Activated T-helper 1 cell treated with anti-CD3 and anti-CD28 coated beads, Interleukin-12 subunit alpha, Interleukin-12 subunit beta, Interleukin-2, Interleukin-4 antibody, amounts not matched to agents 30 ng/mL and 10 ng/mL and 1 ng/mL, durations not matched to agents 14 hours and 24 hours and 36 hours (primary cell): ENCODE measurements around the gene KCNN1. TPM values are rescaled to one million over a fixed set of nuclear protein-coding genes. Genes with fewer than 3 reads are reported as not detected.

Experiments
- DNase-seq: peaks from one replicate; pipeline ENCODE4 v3.0.0; 2021; ENCODE audit warnings: low spot score
- H3K27ac Mint-ChIP-seq: one replicate; pipeline ENCODE4 v1.8.0; 2021; ENCODE audit warnings: mild to moderate bottlenecking, mixed read lengths
- H3K27me3 Mint-ChIP-seq: one replicate; pipeline ENCODE4 v1.8.0; 2022; ENCODE audit warnings: mild to moderate bottlenecking, moderate library complexity, mixed read lengths; ENCODE audit not compliant: insufficient read depth
- H3K36me3 Mint-ChIP-seq: one replicate; pipeline ENCODE4 v1.8.0; 2021; ENCODE audit warnings: low read depth, mixed read lengths
- H3K4me1 Mint-ChIP-seq: one replicate; pipeline ENCODE4 v1.8.0; 2021; ENCODE audit warnings: low read depth, mixed read lengths
- H3K4me3 Mint-ChIP-seq: one replicate; pipeline ENCODE4 v1.8.0; 2021; ENCODE audit warnings: mild to moderate bottlenecking, moderate library complexity, mixed read lengths
- H3K9me3 Mint-ChIP-seq: one replicate; pipeline ENCODE4 v1.8.0; 2021; ENCODE audit warnings: mixed read lengths
- intact Hi-C: fragments of 100-400 bp; cut with micrococcal nuclease; formaldehyde crosslinking; loops from one replicate; pipeline ENCODE4 v1.15.1; 2024
- total RNA-seq: library from RNA; stranded (reverse); gene quantifications from 2 replicates; pipeline ENCODE4 v1.2.3, GENCODE V29; 2022

Gene KCNN1
- total RNA-seq, 1 donor from 2014 or later: not detected

DNA sequence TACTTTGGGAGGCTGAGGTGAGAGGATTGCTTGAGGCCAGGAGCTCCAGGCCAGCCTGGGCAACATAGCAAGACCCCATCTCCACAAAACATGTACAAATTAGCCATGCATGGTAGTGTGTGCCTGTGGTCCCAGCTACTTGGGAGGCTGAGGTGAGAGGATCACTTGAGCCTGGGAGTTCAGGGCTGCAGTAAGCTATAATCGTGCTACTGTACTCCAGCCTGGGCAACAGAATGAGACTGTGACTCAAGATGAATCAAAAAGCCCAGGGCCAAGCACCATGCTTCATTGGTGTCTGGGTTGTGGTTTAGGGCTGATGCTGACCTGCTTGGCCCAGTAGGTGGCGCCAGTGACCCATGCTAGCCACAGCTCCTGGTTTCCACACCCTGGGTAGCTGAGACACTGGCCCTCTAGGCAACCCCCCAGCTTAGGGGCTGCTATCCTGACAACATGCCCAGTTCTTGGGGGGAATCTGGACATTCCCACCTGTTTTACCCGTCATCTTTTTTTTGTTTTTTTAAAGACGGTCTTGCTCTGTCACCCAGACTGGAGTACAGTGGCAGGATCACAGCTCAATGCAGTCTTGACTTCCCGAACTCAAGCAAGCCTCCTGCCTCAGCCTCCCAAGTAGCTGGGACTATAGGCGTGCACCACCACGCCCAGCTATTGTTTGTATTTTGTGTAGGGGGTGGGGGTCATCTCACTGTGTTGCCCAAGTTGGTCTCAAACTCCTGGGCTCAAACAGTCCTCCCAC, 28.6 kb upstream of the KCNN1 start:
- peak; percentile 71 for DNase-seq
- peaks cover 5% of the 10 kb centered on the region for H3K36me3 Mint-ChIP-seq
- no peaks in the 10 kb centered on the region for H3K9me3 Mint-ChIP-seq
- H3K4me1 Mint-ChIP-seq: peaks cover 8% of the 10 kb centered on the region
- no peak overlapping the region for H3K27ac Mint-ChIP-seq
- H3K4me3 Mint-ChIP-seq: no peak overlapping the region
- peaks cover 2% of the 10 kb centered on the region for H3K27me3 Mint-ChIP-seq
- intact Hi-C loops: loop anchor here (1.0 kb wide), 3 partner anchors 9 to 120 kb away; no protein-coding TSS in a partner anchor

- H3K4me3 Mint-ChIP-seq: no peak overlapping the region
- DNase-seq: no peak
- peaks cover 2% of the 10 kb centered on the region for H3K27me3 Mint-ChIP-seq
- peaks cover 15% of the 10 kb centered on the region for H3K4me1 Mint-ChIP-seq
- intact Hi-C loops: loop anchor here (10.0 kb wide), 1 partner anchor 213 kb away; the partner anchor contains the start of gene PIK3R2
- no peak overlapping the region for H3K27ac Mint-ChIP-seq
- H3K9me3 Mint-ChIP-seq: no peaks in the 10 kb centered on the region
- H3K36me3 Mint-ChIP-seq: peaks cover 7% of the 10 kb centered on the region
Measured at GRCh38 chr19:17942181-17942580, 24.7 kb upstream of the KCNN1 start.

GRCh38 chr19:17942582-17943273, 24.2 kb upstream of the KCNN1 start:
- H3K27ac Mint-ChIP-seq: no peak overlapping the region
- H3K4me3 Mint-ChIP-seq: no peak overlapping the region
- intact Hi-C loops: loop anchor here (10.0 kb wide), 1 partner anchor 212 kb away; the partner anchor contains the start of gene PIK3R2
- H3K36me3 Mint-ChIP-seq: peaks cover 7% of the 10 kb centered on the region
- no peak for DNase-seq
- peaks cover 2% of the 10 kb centered on the region for H3K27me3 Mint-ChIP-seq
- no peaks in the 10 kb centered on the region for H3K9me3 Mint-ChIP-seq
- H3K4me1 Mint-ChIP-seq: peaks cover 19% of the 10 kb centered on the region

DNA sequence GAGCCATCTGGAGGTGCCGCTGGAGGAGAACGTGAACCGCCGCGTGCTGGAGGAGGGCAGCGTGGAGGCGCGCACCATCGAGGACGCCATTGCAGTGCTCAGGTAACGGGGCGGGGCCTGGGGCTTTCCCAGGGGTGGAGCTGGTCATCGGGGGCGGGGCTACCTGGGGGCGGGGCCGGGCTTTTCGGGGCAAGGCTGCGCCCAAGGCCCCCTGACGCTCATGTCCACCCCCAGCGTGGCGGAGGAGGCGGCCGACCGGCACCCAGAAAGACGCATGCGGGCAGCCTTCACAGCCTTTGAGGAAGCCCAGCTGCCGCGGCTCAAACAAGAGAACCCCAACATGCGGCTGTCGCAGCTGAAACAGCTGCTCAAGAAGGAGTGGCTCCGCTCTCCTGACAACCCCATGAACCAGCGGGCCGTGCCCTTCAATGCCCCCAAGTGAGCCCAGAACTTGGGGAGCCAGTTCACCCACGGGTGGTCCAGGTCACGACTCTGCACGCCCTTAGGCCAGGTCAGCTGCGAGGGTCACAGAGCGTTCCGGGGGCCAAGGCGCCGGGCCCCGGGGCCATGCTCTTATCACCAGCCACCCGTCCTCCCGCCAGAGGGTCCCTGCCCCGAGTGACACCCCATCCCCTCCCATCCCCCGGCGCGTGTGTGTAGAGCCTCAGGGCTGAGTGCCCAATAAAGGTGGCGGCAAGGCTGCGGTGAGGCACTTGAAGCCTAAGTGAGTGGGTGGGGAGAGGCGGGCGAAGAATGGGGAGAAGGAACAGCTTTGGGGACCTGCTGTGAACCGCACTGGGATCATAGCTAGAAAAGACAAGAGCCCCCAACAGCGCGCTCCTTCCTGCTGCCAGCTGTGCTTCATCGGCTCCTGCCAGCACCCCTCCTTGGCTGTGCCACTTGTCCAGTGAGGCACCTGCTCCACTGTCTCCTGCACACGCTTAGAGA, 23.4 kb upstream of the KCNN1 start:
- Mint-ChIP-seq H3K4me3 (no peak overlapping the region), H3K4me1 (peaks cover 21% of the 10 kb centered on the region), H3K36me3 (peaks cover 7% of the 10 kb centered on the region), H3K9me3 (no peaks in the 10 kb centered on the region), H3K27ac (no peak overlapping the region), H3K27me3 (peaks cover 2% of the 10 kb centered on the region)
- intact Hi-C loops: loop anchor here (10.0 kb wide), 1 partner anchor 211 kb away; the partner anchor contains the start of gene PIK3R2
- no peak for DNase-seq

DNA sequence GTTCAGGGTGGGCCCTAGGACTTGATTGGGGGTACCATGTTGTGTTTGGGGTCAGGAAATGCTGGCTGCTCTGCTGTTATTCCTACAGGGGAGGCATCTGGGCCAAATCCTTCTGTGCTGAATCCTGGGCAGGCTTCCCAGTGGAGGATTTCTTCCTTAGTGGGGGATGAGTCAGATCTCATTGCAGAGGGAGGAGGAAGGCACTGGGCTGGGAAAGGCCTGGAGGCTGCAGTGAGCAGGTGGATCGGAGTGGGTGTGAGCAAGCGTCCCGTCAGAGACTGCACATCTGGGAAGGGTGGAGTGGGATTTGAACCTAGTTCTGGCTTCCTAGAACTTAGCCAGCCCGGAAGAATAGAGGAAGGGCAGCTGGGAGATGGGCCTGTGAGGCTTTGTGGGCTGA, 22.6 kb upstream of the KCNN1 start:
- no peak overlapping the region for H3K4me3 Mint-ChIP-seq
- intact Hi-C loops: loop anchor here (10.0 kb wide), 1 partner anchor 210 kb away; the partner anchor contains the start of gene PIK3R2
- no peaks in the 10 kb centered on the region for H3K9me3 Mint-ChIP-seq
- H3K27ac Mint-ChIP-seq: no peak overlapping the region
- DNase-seq: no peak
- peaks cover 6% of the 10 kb centered on the region for H3K36me3 Mint-ChIP-seq
- peaks cover 28% of the 10 kb centered on the region for H3K4me1 Mint-ChIP-seq
- peaks cover 9% of the 10 kb centered on the region for H3K27me3 Mint-ChIP-seq

- Mint-ChIP-seq H3K4me3 (peak overlapping the region; percentile 84), H3K36me3 (peaks cover 4% of the 10 kb centered on the region), H3K9me3 (no peaks in the 10 kb centered on the region), H3K27me3 (peaks cover 31% of the 10 kb centered on the region), H3K27ac (peak overlapping the region; percentile 87), H3K4me1 (peaks cover 43% of the 10 kb centered on the region)
- DNase-seq: no peak
- intact Hi-C loops: loop anchor here (1.0 to 10.0 kb wide), 4 partner anchors 9 to 208 kb away; partner anchors contain the start of genes CCDC124 and PIK3R2
Measured at GRCh38 chr19:17946965-17947784, 19.7 kb upstream of the KCNN1 start.

DNA sequence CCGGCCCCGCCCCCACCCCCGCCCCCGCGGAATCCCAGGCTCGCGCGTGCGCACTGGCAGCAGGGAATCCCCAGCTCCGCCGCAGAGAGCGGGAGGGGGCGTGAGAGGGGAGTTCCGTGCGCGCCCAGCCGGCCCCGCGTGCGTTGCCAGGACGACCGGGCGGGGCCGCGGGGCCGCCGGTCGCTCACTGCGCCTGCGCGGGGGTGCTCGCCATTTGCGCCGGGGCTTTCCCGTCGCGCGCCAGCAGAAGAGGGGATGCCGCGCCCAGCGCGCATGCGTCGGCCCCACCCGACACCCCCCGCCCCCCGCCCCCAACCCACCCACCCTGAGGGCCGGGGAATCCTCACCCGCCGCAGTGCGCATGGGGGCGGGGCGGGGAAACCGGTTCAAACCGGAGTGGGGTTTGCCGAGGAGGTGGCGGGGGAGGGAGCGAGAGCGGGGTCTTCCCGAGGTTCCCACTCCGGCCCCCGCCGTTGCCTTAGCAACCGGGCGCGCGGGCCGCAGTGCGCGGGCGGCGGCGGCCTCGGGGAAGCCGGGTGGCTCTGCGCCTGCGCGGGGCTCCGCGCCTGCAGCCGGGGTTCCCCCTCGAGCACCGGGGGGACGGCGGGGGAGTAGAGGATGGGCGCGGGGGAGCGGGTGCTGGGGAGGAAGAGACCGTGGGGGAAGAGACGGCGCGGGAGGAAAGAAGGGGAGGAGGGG, 18.9 kb upstream of the KCNN1 start:
- H3K9me3 Mint-ChIP-seq: no peaks in the 10 kb centered on the region
- peak overlapping the region; percentile 69 for H3K4me3 Mint-ChIP-seq
- peaks cover 43% of the 10 kb centered on the region for H3K4me1 Mint-ChIP-seq
- DNase-seq: peak; percentile 96
- H3K27me3 Mint-ChIP-seq: peaks cover 38% of the 10 kb centered on the region
- peaks cover 4% of the 10 kb centered on the region for H3K36me3 Mint-ChIP-seq
- intact Hi-C loops: loop anchor here (1.0 to 10.0 kb wide), 3 partner anchors 10 to 207 kb away; partner anchors contain the start of genes CCDC124 and PIK3R2
- peak overlapping the region; percentile 72 for H3K27ac Mint-ChIP-seq

GRCh38 chr19:17948514-17948900, 18.4 kb upstream of the KCNN1 start:
- Mint-ChIP-seq H3K27me3 (peaks cover 43% of the 10 kb centered on the region), H3K36me3 (peaks cover 4% of the 10 kb centered on the region), H3K4me3 (peak overlapping the region; percentile 69), H3K27ac (peak overlapping the region; percentile 72), H3K9me3 (no peaks in the 10 kb centered on the region), H3K4me1 (peaks cover 43% of the 10 kb centered on the region)
- DNase-seq: no peak
- intact Hi-C loops: loop anchor here (10.0 kb wide), 1 partner anchor 206 kb away; the partner anchor contains the start of gene PIK3R2

DNA sequence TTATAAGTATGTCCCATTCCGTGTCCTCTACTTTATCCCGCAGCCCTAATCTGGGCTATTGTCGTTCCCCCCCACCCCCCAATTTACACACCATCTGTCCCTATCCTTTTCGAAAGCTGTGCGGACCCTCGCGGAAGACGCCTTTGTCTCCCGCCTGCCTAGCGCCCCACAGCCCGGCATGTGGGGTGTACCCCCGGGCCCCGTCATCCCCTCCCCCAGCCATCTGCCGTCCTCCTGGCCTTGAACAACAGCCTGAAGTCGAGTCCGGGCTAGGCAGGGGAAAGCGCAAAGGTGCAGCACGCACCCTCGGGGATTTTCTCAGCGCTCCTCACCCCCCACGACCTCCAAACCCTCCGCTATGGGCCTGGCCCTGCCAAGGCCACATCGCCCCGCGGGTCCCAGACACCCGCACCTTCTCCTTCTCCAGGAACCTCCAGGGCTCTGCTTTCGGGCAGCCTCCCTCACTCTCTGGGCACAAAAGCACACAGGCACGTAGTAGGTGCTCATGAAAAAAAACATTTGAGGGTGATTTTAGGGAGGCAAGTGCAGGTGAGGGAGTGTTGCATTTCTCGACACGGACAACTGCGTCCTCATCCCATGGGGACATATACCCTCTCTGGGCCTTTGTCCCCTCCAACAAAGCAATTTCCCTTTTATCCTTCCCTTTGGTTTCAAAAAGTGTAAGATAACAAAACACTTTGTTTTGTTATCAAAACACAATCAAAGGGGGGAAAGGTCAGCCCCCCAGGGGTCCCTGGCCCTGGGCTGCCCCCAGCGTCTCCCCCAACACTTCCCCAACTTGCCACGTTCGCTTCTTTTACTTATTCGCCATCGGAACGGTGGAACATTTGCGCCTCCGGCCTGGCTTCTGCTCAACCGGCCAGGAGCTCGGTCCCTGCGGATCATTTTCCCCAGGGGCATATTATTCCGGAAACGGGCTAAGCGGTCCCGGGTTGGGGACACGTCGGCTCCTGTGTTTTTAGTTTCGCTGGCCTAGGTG, 17.7 kb upstream of the KCNN1 start:
- Mint-ChIP-seq H3K27me3 (peaks cover 50% of the 10 kb centered on the region), H3K9me3 (no peaks in the 10 kb centered on the region), H3K27ac (peak overlapping the region; percentile 75), H3K4me3 (peak overlapping the region; percentile 69), H3K4me1 (peaks cover 43% of the 10 kb centered on the region), H3K36me3 (peaks cover 2% of the 10 kb centered on the region)
- no peak for DNase-seq
- intact Hi-C loops: loop anchor here (10.0 kb wide), 1 partner anchor 206 kb away; the partner anchor contains the start of gene PIK3R2

GRCh38 chr19:17949956-17950309, 17.0 kb upstream of the KCNN1 start:
- no peak for DNase-seq
- H3K4me3 Mint-ChIP-seq: peak overlapping the region; percentile 69
- H3K9me3 Mint-ChIP-seq: no peaks in the 10 kb centered on the region
- intact Hi-C loops: loop anchor here (1.0 to 10.0 kb wide), 3 partner anchors 17 to 205 kb away; partner anchors contain the start of genes KCNN1 and PIK3R2
- H3K27ac Mint-ChIP-seq: peak overlapping the region; percentile 26
- peaks cover 43% of the 10 kb centered on the region for H3K4me1 Mint-ChIP-seq
- H3K27me3 Mint-ChIP-seq: peaks cover 55% of the 10 kb centered on the region
- H3K36me3 Mint-ChIP-seq: no peaks in the 10 kb centered on the region
